ENCODE results near the gene PCDH9.

The PCDH9 gene

DNA sequence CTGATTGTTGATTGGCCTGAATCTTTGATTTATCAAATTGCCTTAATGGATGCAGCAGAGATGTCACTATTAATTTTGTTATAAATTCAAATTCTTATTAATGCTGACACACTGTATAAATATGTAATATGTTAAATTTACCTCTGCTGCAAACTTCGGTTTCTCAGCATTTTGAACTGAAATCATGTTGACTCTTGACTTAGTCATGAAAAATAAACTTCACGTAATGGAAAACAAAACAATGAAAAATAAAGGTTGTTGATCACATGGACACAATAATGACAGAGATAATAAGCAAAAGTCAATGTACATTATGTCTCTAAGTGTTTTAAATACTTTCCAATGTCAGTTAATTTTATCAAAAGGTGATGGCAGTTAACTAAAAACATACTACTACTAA is 827.6 kb downstream of the PCDH9 start:
- H3K36me3 ChIP-seq (ENCODE audit: insufficient read depth, low read length): no peaks in the 10 kb centered on the region
- H3K27ac ChIP-seq (ENCODE audit: low read depth, low read length, poor library complexity, severe bottlenecking): no peak overlapping the region
- no peak overlapping the region for H2AFZ ChIP-seq (ENCODE audit: low read length)
- no peaks in the 10 kb centered on the region for H3K27me3 ChIP-seq (ENCODE audit: insufficient read depth, low read length)
- H3K4me2 ChIP-seq (ENCODE audit: low read length): no peak overlapping the region
- no peaks in the 10 kb centered on the region for H3F3A ChIP-seq (ENCODE audit: insufficient read depth, low read length)
- no peak for TF ChIP-seq EZH2 (IDR thresholded peaks at IDR 0.05; ENCODE audit: borderline replicate concordance, low read length)
- TF ChIP-seq, protein P1, sequence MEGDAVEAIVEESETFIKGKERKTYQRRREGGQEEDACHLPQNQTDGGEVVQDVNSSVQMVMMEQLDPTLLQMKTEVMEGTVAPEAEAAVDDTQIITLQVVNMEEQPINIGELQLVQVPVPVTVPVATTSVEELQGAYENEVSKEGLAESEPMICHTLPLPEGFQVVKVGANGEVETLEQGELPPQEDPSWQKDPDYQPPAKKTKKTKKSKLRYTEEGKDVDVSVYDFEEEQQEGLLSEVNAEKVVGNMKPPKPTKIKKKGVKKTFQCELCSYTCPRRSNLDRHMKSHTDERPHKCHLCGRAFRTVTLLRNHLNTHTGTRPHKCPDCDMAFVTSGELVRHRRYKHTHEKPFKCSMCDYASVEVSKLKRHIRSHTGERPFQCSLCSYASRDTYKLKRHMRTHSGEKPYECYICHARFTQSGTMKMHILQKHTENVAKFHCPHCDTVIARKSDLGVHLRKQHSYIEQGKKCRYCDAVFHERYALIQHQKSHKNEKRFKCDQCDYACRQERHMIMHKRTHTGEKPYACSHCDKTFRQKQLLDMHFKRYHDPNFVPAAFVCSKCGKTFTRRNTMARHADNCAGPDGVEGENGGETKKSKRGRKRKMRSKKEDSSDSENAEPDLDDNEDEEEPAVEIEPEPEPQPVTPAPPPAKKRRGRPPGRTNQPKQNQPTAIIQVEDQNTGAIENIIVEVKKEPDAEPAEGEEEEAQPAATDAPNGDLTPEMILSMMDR (IDR thresholded peaks at IDR 0.05; ENCODE audit: low read length): no peak
- H3K4me3 ChIP-seq (ENCODE audit: low read depth, low read length, poor library complexity, severe bottlenecking): no peak overlapping the region
- H3K9me3 ChIP-seq (ENCODE audit: low read length): no peaks in the 10 kb centered on the region
- H3K79me2 ChIP-seq (ENCODE audit: insufficient read depth, low read length): no peaks in the 10 kb centered on the region
- H3K9ac ChIP-seq (ENCODE audit: low read length): no peak overlapping the region
- H4K20me1 ChIP-seq (ENCODE audit: insufficient read depth, low read length): no peaks in the 10 kb centered on the region
- peaks cover 18% of the 10 kb centered on the region for H3K4me1 ChIP-seq (ENCODE audit: insufficient read depth, low read length, severe bottlenecking)
- H3K9me2 ChIP-seq (ENCODE audit: low read depth, low read length): no peaks in the 10 kb centered on the region

DNA sequence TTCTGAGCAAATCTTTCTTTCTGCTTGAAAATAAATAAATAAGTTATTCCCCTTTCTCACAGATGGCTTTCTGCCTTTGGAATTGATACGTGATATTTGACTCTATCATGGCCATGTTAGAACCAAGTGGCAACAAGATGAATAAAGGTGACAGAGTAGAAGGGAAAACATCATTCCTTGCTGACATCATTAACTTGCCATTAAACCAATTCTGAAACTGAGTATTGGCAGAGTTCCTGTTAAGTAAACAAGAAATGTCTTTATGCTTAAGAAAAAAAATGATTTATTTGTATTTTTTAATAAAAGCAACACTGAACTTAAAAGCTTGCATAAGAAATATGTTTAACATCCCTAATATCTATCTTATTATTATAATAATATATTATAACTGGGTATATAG is 828.1 kb downstream of the PCDH9 start:
- H2AFZ ChIP-seq (ENCODE audit: low read length): no peak overlapping the region
- no peaks in the 10 kb centered on the region for H3K79me2 ChIP-seq (ENCODE audit: insufficient read depth, low read length)
- no peaks in the 10 kb centered on the region for H4K20me1 ChIP-seq (ENCODE audit: insufficient read depth, low read length)
- no peak overlapping the region for H3K4me2 ChIP-seq (ENCODE audit: low read length)
- no peak overlapping the region for H3K4me3 ChIP-seq (ENCODE audit: low read depth, low read length, poor library complexity, severe bottlenecking)
- H3K36me3 ChIP-seq (ENCODE audit: insufficient read depth, low read length): no peaks in the 10 kb centered on the region
- no peak overlapping the region for H3K27ac ChIP-seq (ENCODE audit: low read depth, low read length, poor library complexity, severe bottlenecking)
- no peaks in the 10 kb centered on the region for H3K27me3 ChIP-seq (ENCODE audit: insufficient read depth, low read length)
- no peak for TF ChIP-seq EZH2 (IDR thresholded peaks at IDR 0.05; ENCODE audit: borderline replicate concordance, low read length)
- TF ChIP-seq, protein P1 (IDR thresholded peaks at IDR 0.05; ENCODE audit: low read length): no peak
- H3K9ac ChIP-seq (ENCODE audit: low read length): no peak overlapping the region
- no peaks in the 10 kb centered on the region for H3F3A ChIP-seq (ENCODE audit: insufficient read depth, low read length)
- H3K4me1 ChIP-seq (ENCODE audit: insufficient read depth, low read length, severe bottlenecking): peaks cover 13% of the 10 kb centered on the region
- H3K9me2 ChIP-seq (ENCODE audit: low read depth, low read length): no peaks in the 10 kb centered on the region
- no peaks in the 10 kb centered on the region for H3K9me3 ChIP-seq (ENCODE audit: low read length)

DNA sequence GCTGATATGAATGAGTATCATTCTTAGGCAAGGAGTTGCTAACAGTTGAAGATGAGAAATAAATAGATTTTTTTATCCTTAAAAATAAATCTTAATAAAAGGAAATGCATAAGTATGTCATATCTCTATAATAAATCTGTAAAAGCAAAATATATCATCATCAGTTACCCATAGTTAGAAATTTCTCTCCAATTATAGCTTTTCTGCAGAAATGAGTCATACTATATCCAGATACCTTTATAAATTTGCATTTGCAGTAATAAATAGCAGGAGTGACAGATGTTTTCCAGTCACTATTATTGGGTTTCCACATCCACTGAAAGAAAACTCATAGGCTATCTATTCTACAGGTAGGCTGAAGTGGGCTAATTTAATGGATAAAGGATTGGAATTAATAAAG is 829.8 kb downstream of the PCDH9 start:
- H3K9me2 ChIP-seq (ENCODE audit: low read depth, low read length): no peaks in the 10 kb centered on the region
- no peak overlapping the region for H3K9ac ChIP-seq (ENCODE audit: low read length)
- no peak overlapping the region for H3K4me2 ChIP-seq (ENCODE audit: low read length)
- no peaks in the 10 kb centered on the region for H3K9me3 ChIP-seq (ENCODE audit: low read length)
- no peak for TF ChIP-seq EZH2 (IDR thresholded peaks at IDR 0.05; ENCODE audit: borderline replicate concordance, low read length)
- TF ChIP-seq, protein P1 (IDR thresholded peaks at IDR 0.05; ENCODE audit: low read length): no peak
- H3K36me3 ChIP-seq (ENCODE audit: insufficient read depth, low read length): no peaks in the 10 kb centered on the region
- no peaks in the 10 kb centered on the region for H3F3A ChIP-seq (ENCODE audit: insufficient read depth, low read length)
- no peak overlapping the region for H2AFZ ChIP-seq (ENCODE audit: low read length)
- no peak overlapping the region for H3K4me3 ChIP-seq (ENCODE audit: low read depth, low read length, poor library complexity, severe bottlenecking)
- H3K4me1 ChIP-seq (ENCODE audit: insufficient read depth, low read length, severe bottlenecking): no peaks in the 10 kb centered on the region
- H3K27ac ChIP-seq (ENCODE audit: low read depth, low read length, poor library complexity, severe bottlenecking): no peak overlapping the region
- no peaks in the 10 kb centered on the region for H3K27me3 ChIP-seq (ENCODE audit: insufficient read depth, low read length)
- no peaks in the 10 kb centered on the region for H3K79me2 ChIP-seq (ENCODE audit: insufficient read depth, low read length)
- no peaks in the 10 kb centered on the region for H4K20me1 ChIP-seq (ENCODE audit: insufficient read depth, low read length)

Data from OCI-LY1 (cell line).